Tibial nerve (tissue), 3 donors: ENCODE data around the gene HCFC1.

ENCODE experiments used
- CTCF ChIP-seq, 5 experiments: fragments of 200-600 bp in 3 of 5; fragments of 450-650 bp in 2 of 5; sonication (generic) in 3 of 5; IDR thresholded peaks; one replicate each; pipeline ENCODE4 v1.5.1; 2016 to 2019; ENCODE audit warnings: antibody characterized with exemption in 5 of 5, mild to moderate bottlenecking in 3 of 5, moderate library complexity in 2 of 5
- POLR2A ChIP-seq, 2 donors: fragments of 450-650 bp; IDR thresholded peaks; one replicate each; pipeline ENCODE4 v1.6.1; 2017; ENCODE audit warnings: antibody characterized with exemption in 2 of 2, mild to moderate bottlenecking in 2 of 2, moderate library complexity in 2 of 2

DNA sequence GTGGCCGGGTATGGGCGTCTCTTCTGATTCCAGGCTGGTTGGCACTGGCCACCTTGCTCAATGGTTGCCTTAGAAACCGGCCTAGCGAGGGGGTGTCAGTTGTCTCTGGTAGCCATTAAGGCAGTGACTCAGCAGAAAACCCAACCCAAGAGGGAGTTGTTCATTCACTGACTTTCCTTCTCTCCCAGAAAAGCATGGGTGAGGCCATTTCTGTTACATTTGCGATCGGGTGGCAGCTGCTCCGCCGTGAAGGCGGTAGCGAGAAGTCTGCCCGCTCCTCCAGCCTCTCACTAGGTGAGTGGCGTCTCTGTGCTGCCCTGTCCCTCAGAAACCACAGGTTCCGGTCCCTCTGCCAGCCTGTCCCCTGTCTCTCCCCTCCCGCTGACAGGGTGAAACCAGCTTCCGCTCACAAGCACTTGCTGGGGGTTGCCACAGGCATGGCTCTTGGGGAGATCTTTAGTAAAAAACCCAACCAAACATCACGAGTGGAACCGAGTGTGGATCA lies 30.6 kb upstream of the HCFC1 start:
- TF ChIP-seq POLR2A (IDR thresholded peaks at IDR 0.05) = no peak
- no peak for TF ChIP-seq CTCF (IDR thresholded peaks at IDR 0.05)
